Measurements from ENCODE around the gene ZC3H14.

ZC3H14 gene

DNA sequence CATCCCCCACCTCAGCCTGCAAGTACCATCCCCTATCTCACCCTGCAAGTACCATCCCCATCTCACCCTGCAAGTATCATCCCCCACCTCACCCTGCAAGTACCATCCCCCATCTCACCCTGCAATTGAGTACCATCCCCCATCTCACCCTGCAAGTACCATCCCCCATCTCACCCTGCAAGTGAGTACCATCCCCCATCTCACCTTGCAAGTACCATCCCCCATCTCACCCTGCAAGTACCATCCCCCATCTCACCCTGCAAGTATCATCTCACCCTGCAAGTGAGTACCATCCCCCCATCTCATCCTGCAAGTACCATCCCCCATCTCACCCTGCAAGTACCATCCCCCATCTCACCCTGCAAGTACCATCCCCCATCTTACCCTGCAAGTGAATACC is 45.0 kb downstream of the ZC3H14 start:
- no peaks in the 10 kb centered on the region for H3K4me1 ChIP-seq (ENCODE audit: control insufficient read depth in 1 of 2, insufficient read depth in 1 of 2, low read depth in 1 of 2, low read length in 1 of 2)
- no peaks in the 10 kb centered on the region for H3K9me3 ChIP-seq
- no peak overlapping the region for H3K27ac ChIP-seq
- no peak overlapping the region for H3K4me3 ChIP-seq (ENCODE audit: low read depth in 1 of 2, low read length in 1 of 2)
- H3K27me3 ChIP-seq = no peaks in the 10 kb centered on the region
- peaks cover 87% of the 10 kb centered on the region for H3K36me3 ChIP-seq
- TF ChIP-seq, protein P1, sequence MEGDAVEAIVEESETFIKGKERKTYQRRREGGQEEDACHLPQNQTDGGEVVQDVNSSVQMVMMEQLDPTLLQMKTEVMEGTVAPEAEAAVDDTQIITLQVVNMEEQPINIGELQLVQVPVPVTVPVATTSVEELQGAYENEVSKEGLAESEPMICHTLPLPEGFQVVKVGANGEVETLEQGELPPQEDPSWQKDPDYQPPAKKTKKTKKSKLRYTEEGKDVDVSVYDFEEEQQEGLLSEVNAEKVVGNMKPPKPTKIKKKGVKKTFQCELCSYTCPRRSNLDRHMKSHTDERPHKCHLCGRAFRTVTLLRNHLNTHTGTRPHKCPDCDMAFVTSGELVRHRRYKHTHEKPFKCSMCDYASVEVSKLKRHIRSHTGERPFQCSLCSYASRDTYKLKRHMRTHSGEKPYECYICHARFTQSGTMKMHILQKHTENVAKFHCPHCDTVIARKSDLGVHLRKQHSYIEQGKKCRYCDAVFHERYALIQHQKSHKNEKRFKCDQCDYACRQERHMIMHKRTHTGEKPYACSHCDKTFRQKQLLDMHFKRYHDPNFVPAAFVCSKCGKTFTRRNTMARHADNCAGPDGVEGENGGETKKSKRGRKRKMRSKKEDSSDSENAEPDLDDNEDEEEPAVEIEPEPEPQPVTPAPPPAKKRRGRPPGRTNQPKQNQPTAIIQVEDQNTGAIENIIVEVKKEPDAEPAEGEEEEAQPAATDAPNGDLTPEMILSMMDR (IDR thresholded peaks at IDR 0.05) = no peak

GRCh38 chr14:88611878-88612277 is 49.0 kb downstream of the ZC3H14 start:
- Histone ChIP-seq H3K27me3 (no peaks in the 10 kb centered on the region), H3K36me3 (peaks cover 54% of the 10 kb centered on the region), H3K4me3 (ENCODE audit: low read depth in 1 of 2, low read length in 1 of 2) (no peak overlapping the region), H3K9me3 (no peaks in the 10 kb centered on the region), H3K4me1 (ENCODE audit: control insufficient read depth in 1 of 2, insufficient read depth in 1 of 2, low read depth in 1 of 2, low read length in 1 of 2) (no peaks in the 10 kb centered on the region), H3K27ac (no peak overlapping the region)
- TF ChIP-seq, protein P1 (IDR thresholded peaks at IDR 0.05) = no peak

- Histone ChIP-seq H3K4me3 (ENCODE audit: low read depth in 1 of 2, low read length in 1 of 2) (no peak overlapping the region), H3K27ac (no peak overlapping the region), H3K36me3 (peaks cover 43% of the 10 kb centered on the region), H3K9me3 (no peaks in the 10 kb centered on the region), H3K27me3 (no peaks in the 10 kb centered on the region), H3K4me1 (ENCODE audit: control insufficient read depth in 1 of 2, insufficient read depth in 1 of 2, low read depth in 1 of 2, low read length in 1 of 2) (no peaks in the 10 kb centered on the region)
- TF ChIP-seq, protein P1 (IDR thresholded peaks at IDR 0.05) = no peak
Measured at GRCh38 chr14:88612981-88613380, 50.1 kb downstream of the ZC3H14 start.

- H3K4me1 ChIP-seq (ENCODE audit: control insufficient read depth in 1 of 2, insufficient read depth in 1 of 2, low read depth in 1 of 2, low read length in 1 of 2) = no peaks in the 10 kb centered on the region
- no peaks in the 10 kb centered on the region for H3K27me3 ChIP-seq
- H3K27ac ChIP-seq = no peak overlapping the region
- peaks cover 37% of the 10 kb centered on the region for H3K36me3 ChIP-seq
- TF ChIP-seq, protein P1 (IDR thresholded peaks at IDR 0.05) = no peak
- no peak overlapping the region for H3K4me3 ChIP-seq (ENCODE audit: low read depth in 1 of 2, low read length in 1 of 2)
- H3K9me3 ChIP-seq = no peaks in the 10 kb centered on the region
Measured at GRCh38 chr14:88613552-88614010, 50.7 kb downstream of the ZC3H14 start.

DNA sequence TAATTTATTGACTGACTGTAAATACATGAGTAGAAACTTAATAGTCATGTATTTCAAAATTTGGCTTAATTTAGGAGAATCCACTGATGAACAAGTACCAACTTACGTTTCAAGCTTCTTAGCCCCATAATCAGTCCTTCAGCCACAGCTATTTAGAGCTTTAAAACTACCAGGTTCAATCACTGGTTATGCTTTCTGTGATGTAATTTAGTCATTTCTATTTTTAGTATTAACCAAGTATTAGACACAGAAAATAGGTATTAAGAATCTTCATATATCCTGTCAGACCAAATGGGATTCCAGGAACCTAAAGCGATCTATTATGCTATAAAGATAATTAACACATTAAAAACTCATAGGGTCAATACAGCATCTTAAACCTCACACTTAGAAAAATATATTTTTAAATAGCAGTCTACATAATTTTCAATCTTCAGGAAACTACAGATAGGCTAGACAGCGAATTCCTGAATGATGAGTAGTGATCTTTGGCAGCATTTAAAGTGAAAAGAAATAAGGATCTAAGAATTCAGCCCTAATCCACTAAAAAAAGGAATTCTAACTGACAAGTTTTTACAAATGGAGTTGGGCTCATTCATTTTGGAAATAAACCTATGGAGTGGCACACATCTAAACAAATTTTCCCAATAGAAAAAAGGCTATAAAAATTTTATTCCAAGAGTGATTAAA is 51.5 kb downstream of the ZC3H14 start:
- no peaks in the 10 kb centered on the region for H3K9me3 ChIP-seq
- H3K36me3 ChIP-seq = peaks cover 34% of the 10 kb centered on the region
- TF ChIP-seq, protein P1 (IDR thresholded peaks at IDR 0.05) = no peak
- H3K4me1 ChIP-seq (ENCODE audit: control insufficient read depth in 1 of 2, insufficient read depth in 1 of 2, low read depth in 1 of 2, low read length in 1 of 2) = no peaks in the 10 kb centered on the region
- H3K4me3 ChIP-seq (ENCODE audit: low read depth in 1 of 2, low read length in 1 of 2) = no peak overlapping the region
- H3K27me3 ChIP-seq = no peaks in the 10 kb centered on the region
- H3K27ac ChIP-seq = no peak overlapping the region

Measured in neutrophil (primary cell).